Measurements from ENCODE around the gene OR1F1. TPM values are rescaled to one million over a fixed set of nuclear protein-coding genes. Genes with fewer than 3 reads are reported as not detected.

Gene OR1F1
- total and polyA plus RNA-seq, 9 of the 15 experiments (the other 6 are each of a cell fraction or from before 2014, with no cell fraction given), result 0.15 to 0.61 (median 0.35) TPM; not detected in 3

DNA sequence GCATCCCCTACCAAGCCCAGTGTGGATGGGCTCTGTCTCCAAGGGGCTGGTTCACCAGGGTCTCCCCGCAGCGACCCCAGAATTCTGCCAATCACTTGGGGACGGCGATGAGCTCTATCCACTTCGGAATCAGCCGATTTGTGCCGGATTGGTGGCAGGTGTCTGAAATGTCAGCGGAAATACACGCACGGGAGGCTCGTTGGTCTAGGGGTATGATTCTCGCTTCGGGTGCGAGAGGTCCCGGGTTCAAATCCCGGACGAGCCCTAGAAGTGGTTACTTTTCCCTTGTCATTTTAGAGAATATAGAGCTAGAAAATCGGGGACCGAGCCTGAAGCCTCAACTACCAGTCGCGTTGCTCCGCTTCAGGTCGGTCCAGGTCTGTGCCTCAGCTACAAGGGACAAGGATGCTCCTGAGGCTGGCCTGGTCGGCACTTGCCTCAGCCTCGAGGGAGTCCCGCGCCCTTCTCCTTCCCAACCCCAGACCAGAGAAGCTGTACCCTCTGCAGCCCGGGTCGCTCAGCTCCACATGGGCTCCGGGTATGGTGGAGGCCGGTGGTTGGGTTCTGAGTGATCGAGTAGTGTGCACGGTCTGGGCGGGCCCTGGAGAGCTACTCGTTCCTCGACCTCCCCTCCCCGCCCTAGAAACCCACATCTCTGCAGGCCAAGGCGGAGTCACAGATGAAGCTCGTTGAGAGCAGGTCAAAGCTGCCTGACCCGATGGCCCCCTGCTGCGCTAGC lies 16.0 kb upstream of the OR1F1 start (continued):
- TF ChIP-seq, protein P1, sequence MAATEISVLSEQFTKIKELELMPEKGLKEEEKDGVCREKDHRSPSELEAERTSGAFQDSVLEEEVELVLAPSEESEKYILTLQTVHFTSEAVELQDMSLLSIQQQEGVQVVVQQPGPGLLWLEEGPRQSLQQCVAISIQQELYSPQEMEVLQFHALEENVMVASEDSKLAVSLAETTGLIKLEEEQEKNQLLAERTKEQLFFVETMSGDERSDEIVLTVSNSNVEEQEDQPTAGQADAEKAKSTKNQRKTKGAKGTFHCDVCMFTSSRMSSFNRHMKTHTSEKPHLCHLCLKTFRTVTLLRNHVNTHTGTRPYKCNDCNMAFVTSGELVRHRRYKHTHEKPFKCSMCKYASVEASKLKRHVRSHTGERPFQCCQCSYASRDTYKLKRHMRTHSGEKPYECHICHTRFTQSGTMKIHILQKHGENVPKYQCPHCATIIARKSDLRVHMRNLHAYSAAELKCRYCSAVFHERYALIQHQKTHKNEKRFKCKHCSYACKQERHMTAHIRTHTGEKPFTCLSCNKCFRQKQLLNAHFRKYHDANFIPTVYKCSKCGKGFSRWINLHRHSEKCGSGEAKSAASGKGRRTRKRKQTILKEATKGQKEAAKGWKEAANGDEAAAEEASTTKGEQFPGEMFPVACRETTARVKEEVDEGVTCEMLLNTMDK (IDR thresholded peaks at IDR 0.05; ENCODE audit: borderline replicate concordance, insufficient read depth, low read depth, low read length, poor library complexity, severe bottlenecking), result no peak
- TF ChIP-seq, protein P2, sequence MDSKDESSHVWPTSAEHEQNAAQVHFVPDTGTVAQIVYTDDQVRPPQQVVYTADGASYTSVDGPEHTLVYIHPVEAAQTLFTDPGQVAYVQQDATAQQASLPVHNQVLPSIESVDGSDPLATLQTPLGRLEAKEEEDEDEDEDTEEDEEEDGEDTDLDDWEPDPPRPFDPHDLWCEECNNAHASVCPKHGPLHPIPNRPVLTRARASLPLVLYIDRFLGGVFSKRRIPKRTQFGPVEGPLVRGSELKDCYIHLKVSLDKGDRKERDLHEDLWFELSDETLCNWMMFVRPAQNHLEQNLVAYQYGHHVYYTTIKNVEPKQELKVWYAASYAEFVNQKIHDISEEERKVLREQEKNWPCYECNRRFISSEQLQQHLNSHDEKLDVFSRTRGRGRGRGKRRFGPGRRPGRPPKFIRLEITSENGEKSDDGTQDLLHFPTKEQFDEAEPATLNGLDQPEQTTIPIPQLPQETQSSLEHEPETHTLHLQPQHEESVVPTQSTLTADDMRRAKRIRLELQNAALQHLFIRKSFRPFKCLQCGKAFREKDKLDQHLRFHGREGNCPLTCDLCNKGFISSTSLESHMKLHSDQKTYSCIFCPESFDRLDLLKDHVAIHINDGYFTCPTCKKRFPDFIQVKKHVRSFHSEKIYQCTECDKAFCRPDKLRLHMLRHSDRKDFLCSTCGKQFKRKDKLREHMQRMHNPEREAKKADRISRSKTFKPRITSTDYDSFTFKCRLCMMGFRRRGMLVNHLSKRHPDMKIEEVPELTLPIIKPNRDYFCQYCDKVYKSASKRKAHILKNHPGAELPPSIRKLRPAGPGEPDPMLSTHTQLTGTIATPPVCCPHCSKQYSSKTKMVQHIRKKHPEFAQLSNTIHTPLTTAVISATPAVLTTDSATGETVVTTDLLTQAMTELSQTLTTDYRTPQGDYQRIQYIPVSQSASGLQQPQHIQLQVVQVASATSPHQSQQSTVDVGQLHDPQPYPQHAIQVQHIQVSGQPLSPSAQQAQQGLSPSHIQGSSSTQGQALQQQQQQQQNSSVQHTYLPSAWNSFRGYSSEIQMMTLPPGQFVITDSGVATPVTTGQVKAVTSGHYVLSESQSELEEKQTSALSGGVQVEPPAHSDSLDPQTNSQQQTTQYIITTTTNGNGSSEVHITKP (IDR thresholded peaks at IDR 0.05; ENCODE audit: partially characterized antibody), result no peak
- TF ChIP-seq, protein P3, sequence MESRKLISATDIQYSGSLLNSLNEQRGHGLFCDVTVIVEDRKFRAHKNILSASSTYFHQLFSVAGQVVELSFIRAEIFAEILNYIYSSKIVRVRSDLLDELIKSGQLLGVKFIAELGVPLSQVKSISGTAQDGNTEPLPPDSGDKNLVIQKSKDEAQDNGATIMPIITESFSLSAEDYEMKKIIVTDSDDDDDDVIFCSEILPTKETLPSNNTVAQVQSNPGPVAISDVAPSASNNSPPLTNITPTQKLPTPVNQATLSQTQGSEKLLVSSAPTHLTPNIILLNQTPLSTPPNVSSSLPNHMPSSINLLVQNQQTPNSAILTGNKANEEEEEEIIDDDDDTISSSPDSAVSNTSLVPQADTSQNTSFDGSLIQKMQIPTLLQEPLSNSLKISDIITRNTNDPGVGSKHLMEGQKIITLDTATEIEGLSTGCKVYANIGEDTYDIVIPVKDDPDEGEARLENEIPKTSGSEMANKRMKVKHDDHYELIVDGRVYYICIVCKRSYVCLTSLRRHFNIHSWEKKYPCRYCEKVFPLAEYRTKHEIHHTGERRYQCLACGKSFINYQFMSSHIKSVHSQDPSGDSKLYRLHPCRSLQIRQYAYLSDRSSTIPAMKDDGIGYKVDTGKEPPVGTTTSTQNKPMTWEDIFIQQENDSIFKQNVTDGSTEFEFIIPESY (CRISPR knock-in tag; IDR thresholded peaks at IDR 0.05), result no peak
- TF ChIP-seq SMAD3 (CRISPR knock-in tag; conservative IDR thresholded peaks at IDR 0.05), result no peak
- no peak for TF ChIP-seq DDX20 (tag; IDR thresholded peaks at IDR 0.05; ENCODE audit: low read depth)
- TF ChIP-seq, protein P4, sequence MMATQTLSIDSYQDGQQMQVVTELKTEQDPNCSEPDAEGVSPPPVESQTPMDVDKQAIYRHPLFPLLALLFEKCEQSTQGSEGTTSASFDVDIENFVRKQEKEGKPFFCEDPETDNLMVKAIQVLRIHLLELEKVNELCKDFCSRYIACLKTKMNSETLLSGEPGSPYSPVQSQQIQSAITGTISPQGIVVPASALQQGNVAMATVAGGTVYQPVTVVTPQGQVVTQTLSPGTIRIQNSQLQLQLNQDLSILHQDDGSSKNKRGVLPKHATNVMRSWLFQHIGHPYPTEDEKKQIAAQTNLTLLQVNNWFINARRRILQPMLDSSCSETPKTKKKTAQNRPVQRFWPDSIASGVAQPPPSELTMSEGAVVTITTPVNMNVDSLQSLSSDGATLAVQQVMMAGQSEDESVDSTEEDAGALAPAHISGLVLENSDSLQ (IDR thresholded peaks at IDR 0.05), result peak; percentile 34; the same call in 1 of the 2 replicates
- TF ChIP-seq SREBF1 (IDR thresholded peaks at IDR 0.05; ENCODE audit: borderline replicate concordance, low read depth, low read length), result no peak
- TF ChIP-seq TCF3 (CRISPR knock-in tag; IDR thresholded peaks at IDR 0.05), result no peak
- TF ChIP-seq ETV6 (IDR thresholded peaks at IDR 0.05; ENCODE audit: borderline replicate concordance in 1 of 2, low read depth in 2 of 2, low read length in 1 of 2), result no peak
- no peak for TF ChIP-seq ETV6 (CRISPR knock-in tag; IDR thresholded peaks at IDR 0.05; ENCODE audit: borderline replicate concordance)
- no peak for TF ChIP-seq ZNF766 (CRISPR knock-in tag; conservative IDR thresholded peaks at IDR 0.05)
- TF ChIP-seq ZNF57 (CRISPR knock-in tag; IDR thresholded peaks at IDR 0.05), result no peak
- TF ChIP-seq FUS (optimal IDR thresholded peaks at IDR 0.05; ENCODE audit: low read depth, low read length), result no peak
- TF ChIP-seq, protein P5, sequence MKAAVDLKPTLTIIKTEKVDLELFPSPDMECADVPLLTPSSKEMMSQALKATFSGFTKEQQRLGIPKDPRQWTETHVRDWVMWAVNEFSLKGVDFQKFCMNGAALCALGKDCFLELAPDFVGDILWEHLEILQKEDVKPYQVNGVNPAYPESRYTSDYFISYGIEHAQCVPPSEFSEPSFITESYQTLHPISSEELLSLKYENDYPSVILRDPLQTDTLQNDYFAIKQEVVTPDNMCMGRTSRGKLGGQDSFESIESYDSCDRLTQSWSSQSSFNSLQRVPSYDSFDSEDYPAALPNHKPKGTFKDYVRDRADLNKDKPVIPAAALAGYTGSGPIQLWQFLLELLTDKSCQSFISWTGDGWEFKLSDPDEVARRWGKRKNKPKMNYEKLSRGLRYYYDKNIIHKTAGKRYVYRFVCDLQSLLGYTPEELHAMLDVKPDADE (conservative IDR thresholded peaks at IDR 0.05; ENCODE audit: control insufficient read depth, low read depth, low read length), result 0 out of 2 replicates have a peak, but pooled peaks have one; percentile 27
- no peak for TF ChIP-seq JUND (IDR thresholded peaks at IDR 0.05; ENCODE audit: borderline replicate concordance, low read depth, low read length)
- TF ChIP-seq JUND (tag; IDR thresholded peaks at IDR 0.05; ENCODE audit: borderline replicate concordance, low read depth, low read length), result no peak
- no peak for TF ChIP-seq EHMT2 (IDR thresholded peaks at IDR 0.05)
